ENCODE results near the gene SYN1.

Gene SYN1

DNA sequence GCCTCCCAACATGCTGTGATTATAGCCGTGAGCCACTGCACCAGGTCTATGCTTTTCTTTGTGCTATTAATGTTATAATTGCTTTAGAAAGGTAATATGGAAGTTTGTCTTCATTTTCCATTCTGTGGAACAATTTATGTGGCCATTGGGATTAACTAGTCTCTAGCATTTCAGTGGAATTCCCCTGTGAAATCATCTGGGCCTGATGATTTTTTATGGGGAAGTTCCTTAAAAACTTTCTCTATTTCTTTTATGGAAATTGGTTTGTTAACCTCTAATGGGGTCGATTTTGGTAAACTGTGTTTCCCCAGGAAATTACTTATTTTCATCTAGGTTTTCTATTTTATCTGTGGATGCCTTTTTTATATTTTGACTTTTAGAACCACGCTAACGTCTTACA is 26.1 kb downstream of the SYN1 start:
- DNase-seq, result no peak

- DNase-seq, result no peak
Measured at GRCh38 chrX:47590984-47591383, 28.7 kb downstream of the SYN1 start.

DNA sequence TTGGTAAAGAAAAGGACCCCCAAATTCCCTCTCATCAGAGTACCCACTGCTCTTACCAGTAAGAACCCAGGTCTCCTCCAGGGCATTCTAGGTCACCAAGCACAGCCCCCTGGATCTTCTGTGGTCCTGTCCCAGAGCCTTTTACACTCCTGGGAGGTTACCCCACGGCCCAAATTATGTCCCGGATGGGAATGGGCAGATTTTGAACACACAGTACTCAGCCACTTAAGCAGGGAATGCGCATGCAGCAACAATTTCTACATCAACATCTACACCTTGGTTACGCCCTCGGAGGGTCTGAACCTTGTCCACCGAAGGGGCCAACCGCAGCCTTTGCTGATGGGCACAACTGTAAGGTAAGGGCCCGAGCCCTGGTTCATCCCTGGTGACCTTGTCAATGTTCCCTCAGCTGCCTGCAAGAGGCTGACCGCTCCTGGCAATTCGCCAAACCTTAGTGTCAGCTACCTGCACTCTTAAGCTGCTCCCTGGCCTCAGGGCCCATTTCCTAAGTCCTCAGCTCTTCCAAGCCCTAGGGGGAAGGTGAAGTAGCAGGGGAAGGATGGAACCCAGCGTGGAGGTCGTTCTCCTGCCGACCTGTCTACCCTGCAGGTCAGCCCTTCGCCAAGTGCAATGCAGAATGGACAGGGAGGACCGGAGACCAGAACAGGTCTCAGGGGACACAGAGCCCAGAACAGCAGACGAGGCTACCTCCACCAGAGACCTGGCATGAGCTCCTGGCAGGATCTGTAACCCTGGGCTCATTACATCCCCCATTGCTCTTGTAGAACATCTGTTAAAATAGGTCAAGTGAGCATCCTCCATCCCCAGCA is 31.5 kb downstream of the SYN1 start:
- DNase-seq, result no peak

DNA sequence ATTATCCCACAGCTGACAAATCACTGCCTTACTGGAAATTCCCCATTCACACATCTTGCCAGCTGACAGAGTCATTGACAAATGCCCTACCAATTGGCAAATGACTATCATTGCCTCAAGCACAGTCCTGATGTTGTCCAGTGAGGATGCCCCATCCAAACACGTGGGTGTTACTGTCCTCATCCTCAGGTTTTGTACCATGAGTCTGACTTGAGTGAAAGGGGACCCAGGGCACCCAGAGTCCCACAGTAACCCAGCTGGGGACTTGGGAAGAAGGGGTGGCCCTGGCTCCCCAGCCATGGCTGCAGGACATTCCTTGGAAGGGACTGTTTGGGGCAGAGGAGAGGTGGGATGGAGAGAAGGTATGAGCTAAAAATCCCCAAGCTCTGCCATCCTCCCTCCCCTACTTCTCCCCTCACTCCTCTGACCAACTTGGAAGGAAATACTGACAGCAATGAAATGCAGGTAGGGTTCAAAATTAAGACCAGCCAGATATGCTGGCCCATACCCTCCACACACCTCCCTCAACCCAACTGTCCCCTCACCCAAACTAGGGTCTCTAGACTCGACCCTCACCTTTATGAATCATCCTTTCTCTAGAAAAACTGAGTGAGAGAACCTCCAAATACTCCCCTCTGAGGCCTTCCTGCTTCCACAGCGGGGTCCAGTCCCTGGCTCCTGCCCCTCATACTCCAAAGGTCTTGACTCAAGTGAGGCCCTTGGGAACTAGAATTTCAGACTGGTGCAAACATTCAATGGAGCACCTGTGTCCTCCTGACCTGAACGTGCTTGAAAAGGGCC is 32.4 kb downstream of the SYN1 start:
- DNase-seq, result no peak

DNA sequence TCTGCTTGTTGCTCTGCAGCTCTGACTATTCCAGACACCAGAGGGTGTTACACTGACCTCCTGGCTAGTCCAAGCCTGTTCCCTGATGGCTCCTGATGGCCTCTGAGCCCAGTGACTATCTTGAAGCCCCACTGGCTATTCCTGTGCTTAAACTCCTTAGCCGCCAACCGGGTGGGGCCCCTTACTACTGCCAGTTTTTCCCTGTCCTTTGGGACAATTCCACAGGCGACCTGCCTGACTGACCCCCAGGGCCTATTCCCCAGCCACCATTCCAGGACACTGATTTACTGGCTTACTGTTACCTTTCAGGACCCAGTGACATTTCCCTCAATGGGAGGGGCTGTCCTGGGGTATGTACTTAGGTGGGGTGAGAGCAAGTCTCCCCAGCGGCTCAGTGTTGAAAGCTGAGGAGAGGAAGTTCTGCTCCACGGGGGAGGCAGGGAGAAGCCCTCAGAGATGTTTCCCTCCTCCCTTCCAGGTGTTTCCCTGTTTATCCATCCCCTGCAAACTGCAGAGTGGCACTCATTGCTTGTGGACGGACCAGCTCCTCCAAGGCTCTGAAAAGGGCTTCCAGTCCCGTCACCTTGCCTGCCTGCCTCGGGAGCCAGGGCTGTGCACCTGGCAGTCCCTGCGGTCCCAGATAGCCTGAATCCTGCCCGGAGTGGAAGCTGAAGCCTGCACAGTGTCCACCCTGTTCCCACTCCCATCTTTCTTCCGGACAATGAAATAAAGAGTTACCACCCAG is 33.4 kb downstream of the SYN1 start:
- DNase-seq, result no peak

DNA sequence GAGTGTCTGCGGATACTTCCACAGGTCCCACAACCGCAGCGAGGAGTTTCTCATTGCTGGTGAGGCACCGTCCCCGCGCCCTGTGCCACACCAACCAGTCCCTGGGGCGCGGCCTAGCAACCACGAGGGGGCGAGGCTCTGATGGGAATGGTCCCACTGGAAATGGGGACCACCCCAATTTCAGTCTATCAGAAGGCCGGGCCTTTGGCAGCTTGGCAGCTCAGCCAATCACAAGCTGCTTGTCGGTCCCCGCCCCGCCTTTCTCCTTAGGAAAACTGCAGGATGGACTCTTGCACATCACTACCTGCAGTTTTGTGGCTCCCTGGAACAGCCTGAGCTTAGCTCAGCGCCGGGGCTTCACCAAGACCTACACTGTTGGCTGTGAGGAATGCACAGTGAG is 34.4 kb downstream of the SYN1 start:
- DNase-seq, result no peak

GRCh38 chrX:47584714-47585113 is 34.9 kb downstream of the SYN1 start:
- DNase-seq, result no peak

DNA sequence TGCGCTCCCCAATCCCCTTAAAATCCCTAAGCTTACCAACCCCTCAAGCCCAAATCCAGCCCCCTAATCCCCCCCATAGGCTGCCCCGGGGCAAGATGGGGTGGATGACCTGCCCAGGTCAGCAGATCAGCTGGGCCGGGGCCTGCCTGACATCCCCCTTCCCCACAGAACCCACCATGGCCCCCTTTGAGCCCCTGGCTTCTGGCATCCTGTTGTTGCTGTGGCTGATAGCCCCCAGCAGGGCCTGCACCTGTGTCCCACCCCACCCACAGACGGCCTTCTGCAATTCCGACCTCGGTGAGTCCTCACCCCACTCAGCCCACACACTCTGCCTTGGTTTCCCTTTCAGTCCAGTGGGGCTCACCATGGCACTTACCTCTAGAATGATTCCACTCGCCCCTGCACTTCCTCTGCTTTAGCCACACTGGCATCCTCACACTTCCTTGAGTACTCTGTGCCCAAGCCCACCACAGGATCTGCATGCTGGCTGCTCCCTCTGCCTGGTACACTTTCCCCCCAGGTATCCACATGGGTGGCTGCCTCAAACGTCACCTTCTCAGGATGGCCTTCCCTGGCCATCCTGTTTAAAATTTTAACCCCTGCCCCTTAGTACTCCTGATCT is 36.3 kb downstream of the SYN1 start:
- DNase-seq, result no peak

- DNase-seq, result peak; percentile 91
Measured at GRCh38 chrX:47581731-47582647, 37.7 kb downstream of the SYN1 start, which contains the start of gene TIMP1. Gene TIMP1 (plus strand): TSS chrX:47582436. CDS start chrX:47583416, 980 bp downstream.

DNA sequence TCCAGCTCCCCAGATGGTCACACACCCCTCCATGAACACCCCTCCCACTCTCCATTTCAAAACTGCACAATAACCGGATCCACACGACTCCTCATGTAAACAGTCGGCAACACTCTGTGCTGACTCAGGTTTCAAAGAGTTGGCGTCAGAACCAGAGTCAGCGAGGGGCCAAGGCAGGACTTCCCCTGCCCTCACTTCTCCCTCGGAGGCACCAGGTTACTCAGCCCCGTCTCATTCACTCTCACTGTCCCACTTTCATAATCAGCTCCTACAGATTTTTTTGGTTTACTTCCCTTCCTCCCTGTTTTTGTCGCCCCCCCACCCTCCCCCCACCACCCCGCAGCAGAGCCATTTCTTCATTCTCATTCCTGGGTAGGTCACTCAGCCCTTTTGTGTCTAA is 40.1 kb downstream of the SYN1 start:
- no peak for DNase-seq

DNA sequence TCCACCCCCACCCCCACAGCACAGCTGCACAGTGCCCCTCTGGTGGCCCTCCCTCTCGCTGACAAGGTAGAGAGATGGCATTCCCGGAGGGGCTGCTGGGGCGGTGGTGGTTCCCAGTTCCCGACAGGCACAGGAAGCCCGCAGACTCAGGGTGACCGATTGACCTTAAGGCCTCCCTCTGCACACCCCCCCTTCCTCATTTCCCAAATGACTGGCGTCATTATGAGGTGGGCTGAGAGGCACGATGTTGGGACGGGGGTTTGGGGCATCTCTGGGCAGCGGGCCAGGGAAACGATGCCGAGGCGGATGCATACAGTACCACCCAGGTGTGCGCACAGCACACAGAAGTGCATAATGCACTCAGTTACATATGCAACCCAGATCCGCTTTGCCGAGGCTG is 41.0 kb downstream of the SYN1 start:
- DNase-seq, result no peak

- DNase-seq, result no peak
Measured at GRCh38 chrX:47577901-47578300, 41.8 kb downstream of the SYN1 start.

DNA sequence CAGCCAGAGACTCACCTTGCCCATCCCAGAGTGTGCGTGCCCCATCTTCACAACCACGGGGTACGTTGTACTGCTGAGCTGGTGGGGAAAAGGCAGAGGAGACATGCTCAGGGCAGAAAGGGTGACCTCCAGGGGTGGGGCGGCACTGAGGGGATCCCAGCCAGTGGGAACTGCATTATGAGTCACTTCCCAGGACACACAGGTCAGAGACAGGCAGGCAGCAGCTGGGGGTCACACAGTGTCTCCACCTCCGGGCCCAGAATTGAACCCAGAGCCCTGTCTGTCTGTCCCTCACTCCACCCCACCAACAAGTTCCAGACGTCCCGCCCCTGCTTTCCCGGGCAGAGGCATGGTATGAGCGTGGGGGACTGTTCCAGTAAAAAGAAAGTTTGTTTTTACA is 42.2 kb downstream of the SYN1 start:
- DNase-seq, result no peak

DNA sequence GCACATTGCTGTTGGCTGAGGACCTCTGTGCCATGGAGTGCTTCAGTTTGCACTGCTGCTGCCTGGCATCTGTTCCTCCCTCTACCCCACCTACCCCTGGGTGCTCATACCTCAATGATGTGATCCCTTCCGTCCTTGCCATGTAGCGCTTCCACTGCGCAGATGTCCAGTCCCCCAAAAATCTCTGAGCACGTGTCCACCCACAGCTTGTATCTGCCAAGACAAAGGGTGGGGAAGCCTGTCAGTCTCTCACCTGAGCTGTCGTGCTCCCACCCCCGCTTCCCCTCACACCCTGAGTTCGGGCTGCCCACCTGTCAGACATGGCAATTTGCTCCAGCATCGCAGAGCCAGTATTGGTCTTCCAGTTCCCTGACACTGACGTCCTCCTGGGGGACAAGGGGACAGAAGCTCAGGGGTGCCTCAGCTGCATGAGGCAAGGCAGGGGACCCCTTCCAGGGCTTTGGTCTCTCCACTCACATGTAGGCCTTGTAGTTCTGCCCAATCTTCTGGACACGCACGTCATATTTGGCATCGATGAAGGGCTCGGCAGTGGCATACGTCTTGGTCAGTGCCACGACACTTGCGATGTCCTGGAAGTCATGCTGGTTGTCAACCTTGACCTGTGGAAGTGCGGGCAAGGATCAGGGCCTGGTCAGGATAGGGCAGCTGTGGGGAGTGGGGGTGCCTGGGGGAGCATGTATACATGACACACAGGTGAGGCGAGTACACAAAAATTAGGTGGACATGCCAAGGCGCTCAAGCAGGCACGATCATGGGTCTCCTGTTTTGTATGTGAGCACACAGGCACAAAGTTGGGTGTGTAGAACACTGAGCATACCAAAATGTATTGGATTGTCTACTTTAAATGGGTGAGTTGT is 43.4 kb downstream of the SYN1 start:
- DNase-seq, result no peak

DNA sequence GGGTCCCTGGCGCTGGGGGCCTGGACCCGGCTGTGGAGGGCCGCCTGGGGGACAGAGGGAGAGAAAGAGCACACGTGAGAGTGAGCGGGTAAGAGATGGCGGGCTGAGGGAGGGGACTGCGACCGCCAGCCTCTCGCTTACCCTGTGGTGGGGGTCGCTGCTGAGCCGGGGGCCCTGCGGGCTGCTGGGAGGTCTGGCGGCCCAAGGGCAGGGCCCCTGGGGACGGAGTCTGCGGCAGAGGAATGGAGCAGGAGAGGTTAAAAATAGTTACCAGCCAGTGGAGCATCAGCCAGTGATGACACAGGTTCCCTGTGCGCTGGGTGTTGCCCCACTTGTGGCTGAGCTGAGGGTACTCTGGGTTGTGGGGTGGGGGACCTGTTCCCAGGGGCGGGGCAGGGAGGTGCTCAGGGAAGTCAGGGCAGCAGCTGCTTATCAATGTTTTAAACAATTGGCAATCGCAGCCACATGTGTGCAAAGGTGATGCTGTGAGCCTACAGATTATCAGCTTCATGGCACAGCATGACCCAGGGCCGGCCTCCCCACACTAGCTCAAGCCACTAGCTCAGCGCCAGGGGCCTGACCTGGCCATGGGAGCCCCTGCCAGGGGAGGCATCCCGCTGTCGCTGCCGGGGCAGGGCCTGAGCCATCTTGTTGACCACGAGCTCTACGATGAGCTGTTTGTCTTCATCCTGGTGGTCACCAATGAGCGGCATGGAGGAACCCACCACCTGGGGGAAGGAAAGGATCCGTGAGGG is 44.9 kb downstream of the SYN1 start:
- DNase-seq, result peak; percentile 54

DNA sequence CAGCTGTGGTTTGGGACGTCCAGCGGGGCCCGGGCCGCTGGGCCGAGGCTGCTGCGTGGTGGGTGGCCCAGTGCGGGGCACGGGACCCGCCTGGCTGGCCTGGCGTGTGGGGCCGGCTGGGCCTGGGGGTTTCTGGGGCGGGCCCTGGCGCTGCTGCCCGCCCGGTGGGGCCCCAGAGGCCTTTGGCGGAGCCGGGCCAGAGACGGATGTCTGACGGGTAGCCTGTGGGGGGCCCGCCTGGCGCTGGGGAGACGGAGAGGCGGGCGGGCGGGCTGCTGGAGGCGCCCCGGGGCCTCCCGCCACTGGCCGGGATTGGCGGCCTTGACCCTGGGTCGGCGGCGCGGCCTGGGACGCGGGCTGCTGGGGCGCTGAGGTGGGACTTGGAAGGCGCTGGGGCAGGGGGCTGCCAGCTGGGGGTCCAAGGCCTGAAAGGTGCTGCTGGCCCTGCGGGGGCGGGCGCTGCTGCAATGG is 45.5 kb downstream of the SYN1 start:
- DNase-seq, result peak; percentile 63

- DNase-seq, result peak; percentile 79
Measured at GRCh38 chrX:47573341-47574075, 46.1 kb downstream of the SYN1 start.

DNA sequence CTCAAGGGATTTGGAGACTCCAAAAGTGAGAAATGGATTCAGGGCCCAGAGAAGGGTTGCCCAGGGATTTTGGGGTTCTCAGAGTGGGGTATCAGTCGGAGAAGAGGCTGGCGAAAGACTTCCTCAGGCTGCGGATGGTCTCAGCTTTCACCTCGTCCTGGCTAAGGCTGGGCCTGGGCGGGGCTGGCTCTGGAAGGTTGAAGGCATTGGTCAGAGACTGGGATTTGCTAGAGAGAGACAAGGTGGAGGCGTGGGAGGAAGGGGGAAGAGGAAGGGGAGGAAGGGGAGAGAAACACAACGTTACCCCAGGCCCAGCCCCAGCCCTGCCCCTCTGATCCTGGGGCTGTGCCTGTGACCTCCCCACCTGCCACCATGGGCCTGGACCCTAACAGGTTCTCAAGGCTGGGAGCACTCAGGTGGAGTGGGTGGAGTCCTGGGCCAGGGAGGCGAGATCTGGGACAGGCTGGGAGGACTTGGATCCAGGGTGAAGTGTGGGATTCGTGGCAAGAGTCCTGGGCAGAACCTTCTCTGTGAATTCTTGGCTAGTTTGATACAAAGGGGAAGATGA is 46.8 kb downstream of the SYN1 start:
- DNase-seq, result no peak

DNA sequence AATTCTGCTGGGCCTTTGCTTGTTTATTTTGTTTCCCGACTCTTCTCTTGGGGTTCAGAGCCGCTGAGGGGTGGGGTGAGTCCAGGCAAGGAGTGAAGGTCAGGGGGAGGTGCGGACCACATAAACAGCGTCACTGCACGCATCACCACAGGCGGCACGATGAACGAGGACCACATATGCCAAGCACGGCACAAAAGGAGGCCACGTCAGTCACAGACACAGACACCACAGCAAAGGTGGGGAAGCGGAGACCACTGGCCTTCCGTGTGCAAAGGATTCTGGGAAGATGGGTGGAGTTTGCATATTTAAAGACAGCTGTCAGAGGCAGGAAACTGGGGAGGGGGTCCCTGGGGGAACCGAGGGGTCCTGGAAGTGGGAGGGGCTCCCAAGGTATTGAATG is 47.8 kb downstream of the SYN1 start:
- DNase-seq, result no peak

Data from right forelimb (tissue), 1 donor.